ENCODE results near the gene CACNA2D3.
"Not testable (repeated sequence)": the region's sequence is repeated elsewhere in the genome, so short reads cannot be mapped to it uniquely, and the experiment has no call there.

CACNA2D3 gene

DNA sequence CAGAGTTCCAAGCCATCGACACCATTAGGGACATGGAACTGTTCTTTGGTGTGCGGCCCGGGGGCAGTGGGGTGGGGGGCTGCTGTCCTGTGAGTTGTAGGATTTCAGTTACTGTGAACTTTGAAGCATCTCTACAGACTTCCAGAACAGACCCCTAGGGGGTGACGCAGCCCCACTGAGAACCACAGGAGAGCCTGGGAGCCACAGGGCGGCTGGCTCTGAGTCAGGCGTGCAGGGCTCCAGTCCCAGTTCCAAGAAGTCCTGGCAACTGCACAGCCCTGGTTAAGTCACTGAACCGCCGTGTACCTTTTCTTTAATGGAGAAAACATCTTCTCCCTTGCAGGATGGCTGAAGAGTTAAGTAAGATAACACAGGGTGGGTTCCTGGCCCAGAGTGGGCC is 829.1 kb downstream of the CACNA2D3 start:
- DNase-seq = no peak

DNA sequence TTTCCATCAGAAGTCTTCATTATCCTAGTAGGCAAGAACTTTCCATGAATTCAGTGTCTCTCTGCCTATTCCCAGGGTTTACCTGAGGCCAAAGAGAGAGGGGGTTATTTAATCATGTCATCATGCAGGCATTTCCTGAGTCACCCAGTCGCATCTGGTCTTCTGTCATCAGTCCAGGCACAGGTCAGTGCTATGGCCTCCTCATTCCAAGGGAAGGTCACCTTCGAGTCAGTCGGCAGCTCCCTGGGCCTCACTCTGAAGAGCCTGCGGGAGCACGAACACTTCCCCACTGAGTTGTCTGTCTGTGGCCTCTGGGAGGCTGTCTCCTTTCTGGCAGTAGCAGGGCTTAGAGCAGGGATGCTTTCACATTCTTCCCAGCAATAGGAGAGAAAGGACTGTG is 831.7 kb downstream of the CACNA2D3 start:
- DNase-seq = no peak

DNA sequence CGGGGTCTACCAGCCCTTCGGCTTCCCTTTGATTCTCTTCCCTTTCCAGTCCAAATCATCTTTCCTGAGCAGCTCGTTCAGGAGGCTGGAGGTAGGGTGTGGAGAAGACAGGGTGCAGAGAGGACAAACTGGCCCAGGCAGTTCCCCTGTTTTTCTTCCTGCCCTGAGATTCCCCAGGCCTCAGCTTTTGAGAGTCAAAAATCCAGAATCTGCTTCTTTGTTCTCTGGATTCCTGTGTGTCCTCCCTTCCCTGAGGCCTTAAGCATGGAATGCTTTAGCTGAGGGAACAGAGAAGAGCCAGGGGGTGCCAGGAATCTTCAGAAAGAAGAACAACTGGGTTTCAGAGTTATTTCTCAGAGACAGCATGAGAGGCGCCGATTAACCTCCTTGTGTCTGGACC is 832.2 kb downstream of the CACNA2D3 start:
- no peak for DNase-seq

DNA sequence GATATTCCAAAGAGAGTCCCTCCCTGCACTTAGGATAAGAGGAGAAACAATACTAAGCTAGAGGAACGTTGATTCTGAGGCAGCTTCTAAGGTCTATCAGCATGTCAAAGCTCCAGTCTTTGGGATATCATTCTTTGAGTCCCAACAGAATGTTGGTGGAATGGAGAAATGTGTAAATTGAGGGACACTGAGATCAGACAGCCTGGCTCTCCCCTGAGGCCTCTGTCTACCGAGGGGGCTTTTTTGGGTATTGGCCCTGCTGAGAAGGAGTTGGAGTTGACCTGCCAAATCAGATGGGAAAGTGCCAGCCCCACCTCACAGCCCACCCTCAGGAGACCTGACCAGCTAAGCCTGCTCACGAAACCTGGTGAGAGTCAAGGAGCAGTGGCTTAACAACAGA is 833.1 kb downstream of the CACNA2D3 start:
- no peak for DNase-seq

DNA sequence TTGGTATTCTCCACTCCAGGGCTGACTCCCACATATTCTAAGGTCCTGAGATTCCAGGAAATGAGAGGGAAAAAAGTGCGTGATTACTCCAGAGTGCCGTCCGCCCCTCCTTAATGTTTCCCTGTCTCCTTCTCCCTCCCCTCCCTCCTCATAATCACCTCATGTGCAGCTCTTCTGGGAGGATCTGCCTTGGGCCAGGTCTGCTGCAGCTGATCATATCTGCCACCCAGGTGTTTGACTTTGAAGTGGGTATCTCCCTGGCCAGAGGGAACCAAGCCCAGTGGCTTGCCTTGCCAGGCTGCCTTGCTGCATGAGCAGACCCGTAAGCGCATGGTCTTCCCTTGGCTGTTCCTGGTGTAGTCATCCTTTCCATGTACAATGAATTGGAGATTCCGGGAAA is 833.6 kb downstream of the CACNA2D3 start:
- no peak for DNase-seq

DNA sequence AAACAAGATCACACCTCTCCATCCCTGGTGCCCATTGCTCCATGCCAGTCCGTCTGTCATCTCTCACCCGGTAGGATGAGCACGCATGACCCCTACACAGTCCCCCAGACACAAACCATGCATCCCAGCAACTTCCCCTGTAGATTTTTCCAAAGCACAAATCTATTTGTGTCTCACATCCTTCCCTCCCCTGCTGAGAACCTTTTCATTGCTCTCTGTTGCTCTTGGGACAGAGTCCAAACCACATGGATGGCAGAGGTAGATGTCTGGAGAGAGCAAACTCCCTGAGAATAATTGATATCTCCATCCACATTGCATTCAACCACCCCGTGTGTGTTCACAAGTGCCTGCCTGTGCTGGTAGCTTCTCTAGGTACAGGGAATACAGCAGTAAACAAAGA is 835.4 kb downstream of the CACNA2D3 start:
- DNase-seq = no peak

DNA sequence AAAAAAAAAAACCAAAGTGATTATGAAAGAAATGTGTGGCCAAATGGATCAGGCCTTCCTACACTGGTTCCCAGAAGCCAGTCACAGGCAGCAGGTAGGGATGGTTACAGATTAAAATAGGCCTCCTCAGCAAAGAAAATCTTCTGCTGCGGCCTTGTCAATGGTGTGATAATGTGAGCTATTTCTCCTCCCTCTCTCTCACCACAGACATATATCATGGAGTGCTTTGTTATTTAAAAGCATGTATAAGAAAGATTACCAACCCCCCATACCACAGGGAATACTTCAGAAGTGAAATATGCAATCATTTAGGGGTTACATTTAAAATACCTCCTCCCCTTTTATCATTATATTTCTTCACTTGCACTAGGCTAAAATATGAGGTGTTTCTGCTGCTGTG is 837.7 kb downstream of the CACNA2D3 start:
- DNase-seq = no peak

DNA sequence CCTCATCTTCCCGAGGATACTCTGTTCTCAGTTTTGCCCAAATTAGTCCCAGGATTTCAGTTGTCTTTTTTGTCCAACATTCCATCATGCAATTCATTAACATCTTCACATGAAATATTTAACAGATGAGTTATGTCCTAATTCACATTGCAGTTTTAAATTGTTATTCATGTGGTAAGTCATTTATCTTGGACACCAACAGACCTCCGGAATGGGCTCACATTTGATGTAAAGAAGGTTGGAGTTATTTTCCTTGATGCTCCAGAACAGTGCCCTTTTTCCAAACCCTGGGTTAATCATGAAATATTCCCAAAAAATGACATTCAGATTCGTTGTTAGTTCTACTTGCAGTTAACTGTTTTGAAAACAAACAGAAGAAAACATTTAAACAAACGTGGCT is 838.3 kb downstream of the CACNA2D3 start:
- no peak for DNase-seq

DNA sequence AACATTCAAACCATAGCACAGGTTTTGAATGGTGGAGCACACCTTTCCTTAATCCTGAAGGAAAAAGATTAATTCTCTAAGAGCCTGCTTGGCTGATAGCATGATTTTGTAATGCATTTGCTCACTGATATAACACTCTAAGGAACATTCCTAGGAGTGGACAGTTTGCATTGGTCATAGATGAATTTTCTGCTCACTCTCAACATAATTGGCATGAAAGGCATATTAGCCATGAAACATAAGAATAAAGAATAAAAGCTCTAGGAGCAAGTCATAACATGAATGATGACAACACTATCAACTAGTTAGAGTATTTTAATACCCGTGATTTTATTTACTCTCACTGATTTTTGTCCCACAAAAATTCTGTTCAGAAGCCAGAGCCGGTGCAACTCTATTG is 839.8 kb downstream of the CACNA2D3 start:
- no peak for DNase-seq

DNA sequence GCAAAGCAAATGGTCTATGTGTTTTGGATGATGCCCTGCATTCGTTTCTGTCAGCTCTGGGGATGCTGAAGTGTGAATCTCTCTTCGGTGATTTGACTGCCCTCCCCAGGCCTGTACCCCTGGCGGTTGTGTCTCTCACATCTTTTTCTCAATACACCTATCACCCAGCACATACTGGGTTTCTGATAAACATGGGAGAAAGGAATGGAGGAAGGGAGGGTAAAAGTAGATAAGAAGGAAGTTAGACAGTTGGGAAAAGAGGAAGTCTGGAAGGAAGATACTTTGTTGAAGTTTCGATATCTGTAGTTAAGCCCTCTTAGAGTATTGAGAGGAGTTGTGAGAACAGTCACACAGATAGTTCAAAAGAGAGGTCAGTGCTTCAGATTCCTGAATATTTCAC is 841.3 kb downstream of the CACNA2D3 start:
- no peak for DNase-seq

DNA sequence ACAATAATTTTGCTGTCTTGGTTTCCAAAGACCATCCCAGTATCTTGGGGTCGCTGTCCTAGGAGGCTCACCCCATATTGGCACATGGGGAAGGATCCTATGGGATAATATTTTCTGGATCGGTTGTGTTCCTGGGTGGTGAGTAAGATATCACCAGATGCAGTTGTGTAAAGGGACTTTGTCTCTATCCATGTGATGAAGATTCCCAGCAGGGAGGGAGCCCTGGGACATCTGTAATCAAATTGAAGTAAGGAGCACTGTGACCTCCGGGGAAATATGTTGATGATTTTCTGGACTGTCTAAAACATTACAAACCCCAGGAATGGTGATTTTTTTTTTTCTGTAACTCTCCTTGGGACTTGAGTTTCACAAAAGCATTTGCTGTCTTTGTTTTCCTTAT is 841.7 kb downstream of the CACNA2D3 start:
- no peak for DNase-seq

DNA sequence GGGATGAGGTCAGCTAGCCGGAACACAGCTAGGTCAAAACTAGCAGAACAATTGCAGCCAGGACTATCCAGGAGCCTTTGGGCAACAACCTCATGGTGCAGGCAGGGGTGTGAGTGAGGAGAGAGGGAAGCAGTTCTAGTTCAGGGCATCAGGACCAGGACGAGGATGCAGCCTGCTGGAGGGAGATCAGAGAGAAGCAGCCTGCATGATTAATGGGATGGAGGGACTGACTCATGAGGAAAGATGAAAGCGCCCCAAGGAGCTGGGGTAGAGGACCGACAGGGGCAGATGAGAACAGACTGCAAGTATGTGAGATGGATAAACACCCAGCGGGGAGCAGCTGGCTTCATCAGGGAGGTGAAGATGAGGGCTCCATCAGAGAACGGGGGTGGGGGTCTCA is 843.4 kb downstream of the CACNA2D3 start:
- DNase-seq = no peak

DNA sequence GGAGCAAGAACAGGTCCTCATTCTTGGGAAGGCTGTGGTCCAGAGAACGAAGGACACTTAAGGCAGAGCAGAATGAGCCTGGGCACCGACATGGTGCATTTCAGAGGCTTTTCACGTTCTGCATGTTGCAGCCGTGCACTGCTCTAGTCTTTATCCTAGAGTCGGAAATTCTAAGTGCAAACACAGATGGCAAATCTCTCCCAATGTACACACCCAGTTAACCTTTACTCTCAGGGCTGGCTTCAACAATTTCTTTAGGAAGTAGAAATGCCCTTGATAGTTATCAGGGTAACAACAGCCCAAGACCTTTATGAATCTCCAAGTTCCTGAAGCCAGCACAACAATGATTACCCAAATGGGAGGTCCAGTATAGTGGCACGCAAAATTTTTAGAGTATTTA is 844.6 kb downstream of the CACNA2D3 start:
- DNase-seq = no peak

DNA sequence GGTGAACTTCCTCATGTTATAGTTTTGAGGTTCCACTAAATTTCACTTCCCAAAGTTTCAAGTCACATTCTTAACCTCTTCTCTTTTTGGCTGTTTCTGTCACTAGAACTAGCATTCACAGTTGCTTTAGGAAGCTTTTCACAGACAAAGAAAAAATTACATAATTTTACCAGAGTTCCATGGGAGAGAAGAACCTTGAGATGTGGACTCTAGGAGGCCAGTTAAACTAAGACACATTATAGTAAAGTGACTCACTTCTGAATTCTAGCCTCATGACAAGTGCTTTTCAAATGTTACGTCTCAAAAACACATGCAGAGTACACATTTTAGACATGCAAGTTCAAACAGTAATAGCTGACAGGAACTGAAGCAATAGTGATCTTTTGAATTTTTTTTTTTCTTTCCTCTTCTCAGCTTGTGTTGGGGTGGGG is 845.4 kb downstream of the CACNA2D3 start:
- DNase-seq = no peak

DNA sequence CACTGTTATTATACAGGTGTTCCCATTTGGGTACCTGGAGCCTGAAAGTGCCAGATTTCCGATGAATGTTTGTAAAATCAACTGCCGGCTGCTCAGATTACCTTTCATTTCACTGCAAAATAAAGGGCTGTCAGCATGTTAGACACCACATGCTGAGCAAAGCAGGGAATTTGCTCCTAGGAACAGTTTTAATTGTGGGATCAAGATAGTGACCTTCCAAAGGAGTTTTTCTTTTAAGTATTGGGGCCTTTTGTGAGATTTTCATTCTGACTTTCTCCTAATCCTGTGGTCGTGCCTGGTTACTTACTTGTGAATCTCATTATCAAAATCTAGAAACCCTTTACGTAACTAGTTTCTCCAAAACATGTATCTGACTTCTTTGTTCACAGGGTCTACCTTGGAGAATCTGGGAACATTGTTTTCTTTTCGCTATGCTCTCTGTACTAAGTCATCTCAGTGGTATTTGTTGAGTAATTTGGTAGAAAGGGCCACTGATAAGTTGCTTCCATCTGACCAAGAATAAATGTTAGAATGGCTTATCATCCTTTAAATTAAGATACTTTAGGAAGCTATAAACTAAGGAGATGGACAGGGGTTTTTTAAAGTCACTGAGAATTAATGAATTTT is 846.3 kb downstream of the CACNA2D3 start:
- DNase-seq = no peak

DNA sequence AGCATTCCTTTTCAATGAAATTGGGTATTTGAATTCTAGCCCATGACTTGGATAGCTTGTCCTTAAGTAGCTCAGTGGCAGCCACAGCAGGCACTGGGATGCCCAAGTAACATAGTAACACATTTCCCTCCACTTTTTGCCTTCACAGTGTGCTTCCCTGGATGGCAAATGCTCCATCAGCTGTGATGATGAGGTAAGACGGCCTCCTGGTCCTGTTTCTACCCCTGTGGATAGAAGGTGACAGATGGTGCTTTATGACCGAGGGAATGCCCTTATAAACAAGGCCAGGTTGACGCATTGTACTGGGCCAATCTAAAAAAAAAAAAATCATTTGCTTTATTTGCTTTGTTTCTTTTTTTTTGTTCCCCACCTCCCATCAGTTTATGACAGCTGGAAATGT is 847.3 kb downstream of the CACNA2D3 start:
- no peak for DNase-seq

DNA sequence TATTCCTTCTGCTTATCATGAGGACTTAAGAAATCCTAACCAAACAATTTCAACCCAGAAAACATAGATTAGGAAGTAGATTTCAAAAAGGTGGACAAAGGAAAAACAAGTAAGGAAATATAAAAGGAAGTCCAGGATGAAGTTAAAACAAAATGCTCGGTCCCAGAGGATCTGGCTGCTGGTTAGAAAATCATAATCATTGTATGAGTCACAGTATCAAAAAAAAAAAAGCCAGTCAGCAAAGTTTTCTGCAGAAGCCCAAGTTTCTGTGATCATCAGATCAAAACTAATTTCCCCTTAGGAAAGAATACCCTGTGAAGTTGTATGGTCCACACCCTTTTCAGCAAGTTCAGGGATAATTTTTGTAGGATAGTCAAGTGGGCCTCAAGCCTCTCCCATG is 848.5 kb downstream of the CACNA2D3 start:
- DNase-seq = no peak

DNA sequence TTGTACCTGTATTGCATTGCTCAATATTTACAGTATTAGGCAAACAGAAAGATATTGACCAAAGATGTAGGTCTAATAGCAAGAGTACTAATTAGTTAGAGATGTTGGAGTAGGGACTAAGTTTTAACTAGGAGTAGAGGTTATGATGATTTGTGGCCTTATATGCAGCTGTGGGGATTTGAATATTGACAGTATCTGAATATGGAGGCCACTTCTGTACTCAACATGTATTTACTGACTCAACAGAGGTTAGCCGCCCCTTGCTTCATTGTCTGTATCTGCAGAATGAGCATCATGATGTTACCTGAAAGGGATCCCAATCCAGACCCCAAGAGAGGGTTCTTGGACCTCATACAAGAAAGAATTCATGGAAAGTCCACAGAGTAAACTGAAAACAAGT is 855.1 kb downstream of the CACNA2D3 start:
- DNase-seq = no peak

DNA sequence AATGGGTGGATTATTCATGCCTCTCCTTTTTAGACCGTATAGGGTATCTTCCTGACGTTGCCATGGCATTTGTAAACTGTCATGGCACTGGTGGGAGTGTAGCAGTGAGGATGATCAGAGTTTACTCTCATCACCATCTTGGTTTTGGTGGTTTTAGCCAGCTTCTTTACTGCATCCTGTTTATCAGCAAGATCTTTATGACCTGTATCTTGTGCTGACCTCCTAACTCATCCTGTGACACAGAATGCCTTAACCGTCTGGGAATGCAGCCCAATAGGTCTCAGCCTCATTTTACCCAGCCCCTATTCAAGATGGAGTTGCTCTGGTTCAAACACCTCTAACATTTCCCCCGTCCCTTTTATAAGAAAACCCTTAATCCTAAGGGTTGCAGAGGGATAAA is 855.6 kb downstream of the CACNA2D3 start:
- not testable (repeated sequence) for DNase-seq

DNA sequence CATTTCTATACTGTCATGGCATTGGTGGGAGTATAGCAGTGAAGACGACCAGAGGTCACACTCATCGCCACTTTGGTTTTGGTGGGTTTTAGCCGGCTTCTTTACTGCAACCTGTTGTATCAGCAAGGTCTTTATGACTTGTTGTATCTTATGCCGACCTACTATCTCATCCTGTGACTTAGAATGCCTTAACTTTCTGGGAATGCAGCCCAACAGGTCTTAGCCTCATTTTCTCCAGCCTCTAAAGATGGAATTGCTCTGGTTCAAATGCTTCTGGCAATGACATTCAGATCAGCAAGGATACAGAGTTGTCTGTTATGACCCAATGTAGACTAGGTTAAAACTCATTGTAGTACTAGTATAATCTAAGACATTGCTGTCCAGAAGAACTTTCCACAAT is 860.5 kb downstream of the CACNA2D3 start:
- no peak for DNase-seq

DNA sequence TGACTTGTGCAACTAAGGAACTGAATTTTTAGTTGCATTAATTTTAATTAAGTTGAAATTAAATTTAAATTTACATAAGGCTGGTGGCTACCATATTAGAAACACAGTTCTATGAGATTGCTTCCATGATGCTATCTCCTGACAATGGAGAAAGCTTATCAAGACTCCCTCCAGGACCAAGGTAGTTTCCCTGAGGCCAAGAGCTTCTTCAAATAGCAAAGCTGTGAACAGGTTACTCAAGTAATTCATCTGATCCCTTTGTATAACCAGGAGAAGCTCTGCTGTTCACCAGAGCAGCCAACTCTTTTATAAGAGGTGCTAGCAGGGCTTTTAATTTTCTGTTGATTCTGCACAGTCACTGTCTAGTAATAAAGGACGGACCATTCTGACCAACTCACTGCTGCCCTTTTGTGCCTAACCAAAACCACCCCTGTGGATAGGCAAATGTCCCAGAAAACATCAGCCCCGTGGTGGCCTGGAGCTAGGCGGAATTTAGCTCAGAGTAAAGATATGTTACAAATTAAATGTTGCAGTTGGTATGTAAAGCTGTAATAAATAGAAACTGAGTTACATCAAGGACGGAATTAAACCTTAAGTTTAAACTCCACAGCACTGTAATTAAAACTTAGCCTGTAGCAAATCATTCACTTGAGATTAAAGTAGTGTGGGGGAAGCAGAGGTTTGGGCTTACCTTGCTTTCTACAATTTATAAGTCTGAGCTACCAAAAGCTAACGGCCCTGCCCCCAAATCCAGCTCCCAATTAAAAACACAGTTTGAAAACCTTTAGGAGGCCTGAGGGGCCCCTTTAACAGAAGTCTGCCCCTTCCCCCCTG is 861.1 kb downstream of the CACNA2D3 start:
- no peak for DNase-seq

DNA sequence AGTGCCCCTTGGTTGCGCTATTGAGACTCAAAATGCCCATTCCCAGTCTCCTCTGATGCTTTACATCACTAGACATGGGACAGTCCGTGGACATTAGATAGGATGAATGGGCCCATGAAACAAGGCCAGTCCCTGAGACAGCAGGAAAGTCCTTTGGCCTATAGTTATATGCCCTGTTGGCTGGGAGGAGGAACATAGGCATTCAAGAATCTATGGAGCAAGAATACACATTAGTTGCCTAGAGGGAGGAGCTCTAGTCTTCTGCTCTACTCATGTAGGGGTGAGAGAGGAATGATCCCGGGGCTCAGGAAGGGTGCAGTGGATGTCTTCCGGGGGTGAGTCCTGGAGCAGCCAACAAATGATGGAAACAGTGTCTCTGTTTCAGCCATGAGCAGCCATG is 863.5 kb downstream of the CACNA2D3 start:
- no peak for DNase-seq

DNA sequence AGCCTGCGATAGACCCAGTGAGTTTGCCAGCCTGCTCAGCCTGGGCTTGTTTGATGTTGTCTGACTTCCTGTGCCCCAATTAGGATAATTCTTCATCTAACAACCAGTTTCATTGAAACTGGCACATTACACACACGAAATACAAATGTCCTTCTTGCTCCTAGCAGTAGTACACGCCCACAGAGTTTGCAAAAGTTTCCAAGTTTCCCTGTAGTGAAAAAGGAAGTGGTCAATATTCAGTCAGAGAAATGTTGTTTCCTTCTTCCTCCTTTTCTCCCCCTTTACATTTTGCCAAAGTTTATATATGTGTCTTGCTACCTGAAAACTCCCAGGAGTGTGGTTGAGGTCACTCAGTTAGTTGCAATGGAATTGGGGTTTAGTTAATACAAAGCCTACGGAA is 863.9 kb downstream of the CACNA2D3 start:
- no peak for DNase-seq

DNA sequence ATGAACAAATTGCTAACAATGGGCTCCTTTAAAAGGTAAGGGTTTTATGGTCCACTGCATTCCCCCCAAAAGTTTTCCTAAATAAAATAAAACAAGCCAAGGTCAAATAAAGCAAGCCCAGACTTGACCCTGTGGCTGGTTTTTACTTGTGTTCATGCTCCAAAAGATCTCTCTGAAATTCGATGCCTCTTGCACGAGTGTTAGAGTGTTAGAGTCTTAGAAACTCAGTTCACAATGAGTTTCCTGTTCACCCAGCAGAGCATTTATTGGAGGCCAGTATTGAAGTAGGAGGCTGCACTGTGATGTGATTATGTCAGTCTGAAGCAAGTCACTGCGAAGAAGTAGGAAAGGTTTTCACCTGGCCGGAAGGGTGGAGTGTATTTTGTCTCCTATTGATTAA is 865.4 kb downstream of the CACNA2D3 start:
- no peak for DNase-seq

DNA sequence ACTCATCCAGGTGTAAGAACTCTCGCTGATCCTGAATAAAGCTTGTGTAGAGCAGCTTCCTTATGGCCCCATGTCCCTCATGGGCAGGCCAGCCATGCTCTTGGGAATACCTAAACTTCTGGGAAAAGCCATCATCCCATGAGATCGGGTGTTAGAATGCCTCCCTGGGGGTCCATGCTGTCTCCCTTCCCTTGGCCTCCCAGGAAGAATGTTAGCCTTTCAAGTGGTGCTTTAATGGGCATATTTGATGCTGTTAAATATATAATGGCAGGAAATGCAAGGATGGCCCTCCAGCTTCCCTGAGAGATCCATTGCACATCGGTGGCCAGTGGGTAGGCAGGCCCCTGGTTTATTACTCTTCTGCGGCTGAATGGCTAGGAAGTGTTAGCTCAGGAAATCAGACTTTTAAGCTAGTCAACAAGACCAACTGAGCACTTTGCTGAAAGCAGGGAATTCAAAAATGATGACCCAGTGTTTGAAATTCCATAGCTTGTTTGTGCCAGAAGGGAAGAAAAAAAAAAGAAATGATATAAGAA is 866.0 kb downstream of the CACNA2D3 start:
- no peak for DNase-seq

Measured in activated CD4-positive, CD25-positive, alpha-beta regulatory T cell treated with anti-CD3 and anti-CD28 coated beads, Interleukin-2, amount 50 U/mL, for 72 hours (primary cell).